Measurements from ENCODE around the gene CLRN3.

CLRN3 gene

DNA sequence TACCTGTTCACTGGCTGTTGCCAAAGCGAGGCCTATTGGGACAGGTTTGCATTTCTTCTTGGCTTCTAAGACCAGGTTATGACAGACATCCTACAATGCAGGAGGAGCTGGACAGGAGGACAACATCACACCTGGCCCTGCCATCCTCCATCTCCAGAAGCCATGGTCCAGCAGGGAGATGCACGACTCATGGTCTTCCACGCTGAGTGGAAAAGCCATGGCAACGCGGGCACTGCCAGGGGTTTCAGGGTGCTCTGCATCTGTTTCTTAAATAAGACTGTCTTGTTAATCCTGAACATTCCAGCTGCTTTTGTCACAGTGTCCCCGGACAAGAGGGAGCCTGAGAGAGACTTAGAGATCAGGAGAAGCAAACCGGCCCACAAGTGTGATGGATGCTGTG, 40.3 kb downstream of the CLRN3 start:
- Histone ChIP-seq H3K9me3 (ENCODE audit: control insufficient read depth in 2 of 2, low read length in 2 of 2) (no peaks in the 10 kb centered on the region), H3K27me3 (ENCODE audit: control insufficient read depth in 2 of 2, insufficient read depth in 2 of 2, low read length in 2 of 2) (no peaks in the 10 kb centered on the region)

DNA sequence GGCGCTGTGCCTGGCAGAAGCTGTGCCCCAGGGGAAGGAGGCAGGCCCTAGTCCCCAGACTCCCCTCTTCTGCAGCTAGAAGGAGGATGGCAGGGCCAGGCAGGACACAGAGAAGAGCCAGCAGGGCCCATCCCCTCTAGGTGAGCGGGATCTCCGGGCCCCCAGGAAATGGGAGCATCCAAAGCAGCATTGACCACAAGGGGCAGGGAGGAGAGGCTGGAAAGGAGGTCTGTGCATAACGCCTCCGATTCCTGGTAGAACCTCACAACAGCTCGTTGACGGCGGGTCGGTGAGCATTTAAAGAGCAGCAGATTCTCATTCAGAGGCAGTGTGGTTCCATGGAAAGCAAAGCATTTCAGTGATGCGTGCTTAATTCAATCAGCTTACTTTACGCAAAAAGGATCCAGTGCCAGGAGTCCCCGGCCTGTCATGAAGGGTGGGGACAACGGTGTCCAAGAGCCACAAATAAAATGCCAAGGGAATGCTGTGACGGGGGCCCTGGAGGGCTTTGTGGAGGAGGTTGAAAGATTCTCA, 41.0 kb downstream of the CLRN3 start:
- H3K9ac ChIP-seq (ENCODE audit: low read depth in 1 of 2, low read length in 2 of 2): no peak overlapping the region
- no peaks in the 10 kb centered on the region for H3K36me3 ChIP-seq (ENCODE audit: control insufficient read depth in 2 of 2, insufficient read depth in 2 of 2, low read length in 2 of 2)
- H3K4me3 ChIP-seq (ENCODE audit: low read length in 2 of 2): no peak overlapping the region
- H3K4me1 ChIP-seq (ENCODE audit: control insufficient read depth in 2 of 2, insufficient read depth in 2 of 2, low read length in 2 of 2): peaks cover 0 to 10% of the 10 kb centered on the region in 2 donors
- H3K9me3 ChIP-seq (ENCODE audit: control insufficient read depth in 2 of 2, low read length in 2 of 2): no peaks in the 10 kb centered on the region
- no peak overlapping the region for H3K27ac ChIP-seq (ENCODE audit: low read depth in 2 of 2, low read length in 2 of 2)
- no peaks in the 10 kb centered on the region for H3K27me3 ChIP-seq (ENCODE audit: control insufficient read depth in 2 of 2, insufficient read depth in 2 of 2, low read length in 2 of 2)

More for the DNA sequence above, 40.3 kb downstream of the CLRN3 start:
- H3K27ac ChIP-seq (ENCODE audit: low read depth in 2 of 2, low read length in 2 of 2): no peak overlapping the region
- H3K4me3 ChIP-seq (ENCODE audit: low read length in 2 of 2): no peak overlapping the region
- H3K36me3 ChIP-seq (ENCODE audit: control insufficient read depth in 2 of 2, insufficient read depth in 2 of 2, low read length in 2 of 2): no peaks in the 10 kb centered on the region
- no peak overlapping the region for H3K9ac ChIP-seq (ENCODE audit: low read depth in 1 of 2, low read length in 2 of 2)
- peaks cover 0 to 10% of the 10 kb centered on the region in 2 donors for H3K4me1 ChIP-seq (ENCODE audit: control insufficient read depth in 2 of 2, insufficient read depth in 2 of 2, low read length in 2 of 2)

- no peak overlapping the region for H3K27ac ChIP-seq (ENCODE audit: low read depth in 2 of 2, low read length in 2 of 2)
- no peak overlapping the region for H3K4me3 ChIP-seq (ENCODE audit: low read length in 2 of 2)
- no peaks in the 10 kb centered on the region for H3K27me3 ChIP-seq (ENCODE audit: control insufficient read depth in 2 of 2, insufficient read depth in 2 of 2, low read length in 2 of 2)
- no peaks in the 10 kb centered on the region for H3K9me3 ChIP-seq (ENCODE audit: control insufficient read depth in 2 of 2, low read length in 2 of 2)
- H3K9ac ChIP-seq (ENCODE audit: low read depth in 1 of 2, low read length in 2 of 2): no peak overlapping the region
- H3K36me3 ChIP-seq (ENCODE audit: control insufficient read depth in 2 of 2, insufficient read depth in 2 of 2, low read length in 2 of 2): no peaks in the 10 kb centered on the region
- H3K4me1 ChIP-seq (ENCODE audit: control insufficient read depth in 2 of 2, insufficient read depth in 2 of 2, low read length in 2 of 2): peaks cover 0 to 10% of the 10 kb centered on the region in 2 donors
Measured at GRCh38 chr10:127850944-127851343, 41.8 kb downstream of the CLRN3 start.

- Histone ChIP-seq H3K4me1 (ENCODE audit: control insufficient read depth in 2 of 2, insufficient read depth in 2 of 2, low read length in 2 of 2) (peaks cover 0 to 9% of the 10 kb centered on the region in 2 donors), H3K4me3 (ENCODE audit: low read length in 2 of 2) (no peak overlapping the region), H3K9me3 (ENCODE audit: control insufficient read depth in 2 of 2, low read length in 2 of 2) (no peaks in the 10 kb centered on the region), H3K9ac (ENCODE audit: low read depth in 1 of 2, low read length in 2 of 2) (no peak overlapping the region), H3K27me3 (ENCODE audit: control insufficient read depth in 2 of 2, insufficient read depth in 2 of 2, low read length in 2 of 2) (no peaks in the 10 kb centered on the region), H3K36me3 (ENCODE audit: control insufficient read depth in 2 of 2, insufficient read depth in 2 of 2, low read length in 2 of 2) (no peaks in the 10 kb centered on the region), H3K27ac (ENCODE audit: low read depth in 2 of 2, low read length in 2 of 2) (no peak overlapping the region)
Measured at GRCh38 chr10:127849921-127850320, 42.8 kb downstream of the CLRN3 start.

DNA sequence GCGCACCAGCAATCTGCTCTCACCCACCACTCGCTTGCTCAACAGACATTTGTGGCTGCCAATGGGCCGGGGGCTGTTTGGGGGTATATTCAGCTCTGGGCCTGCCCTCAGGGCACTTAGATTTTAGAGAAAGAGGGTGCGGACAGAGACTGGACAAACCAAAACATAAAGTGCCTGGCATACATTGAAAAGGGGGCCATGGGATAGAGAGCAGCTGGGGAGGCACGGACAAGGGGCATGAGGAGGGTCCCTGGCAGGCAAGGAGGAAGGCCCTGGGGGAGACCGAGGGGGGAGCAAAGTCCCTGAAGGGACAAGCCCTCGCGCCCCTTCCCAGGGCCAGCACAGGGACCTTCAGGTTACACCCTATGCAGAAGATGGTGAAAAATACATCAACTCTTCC, 43.5 kb downstream of the CLRN3 start:
- no peaks in the 10 kb centered on the region for H3K9me3 ChIP-seq (ENCODE audit: control insufficient read depth in 2 of 2, low read length in 2 of 2)
- H3K27ac ChIP-seq (ENCODE audit: low read depth in 2 of 2, low read length in 2 of 2): no peak overlapping the region
- H3K9ac ChIP-seq (ENCODE audit: low read depth in 1 of 2, low read length in 2 of 2): no peak overlapping the region
- peaks cover 0 to 2% of the 10 kb centered on the region in 2 donors for H3K4me1 ChIP-seq (ENCODE audit: control insufficient read depth in 2 of 2, insufficient read depth in 2 of 2, low read length in 2 of 2)
- no peaks in the 10 kb centered on the region for H3K36me3 ChIP-seq (ENCODE audit: control insufficient read depth in 2 of 2, insufficient read depth in 2 of 2, low read length in 2 of 2)
- no peaks in the 10 kb centered on the region for H3K27me3 ChIP-seq (ENCODE audit: control insufficient read depth in 2 of 2, insufficient read depth in 2 of 2, low read length in 2 of 2)
- H3K4me3 ChIP-seq (ENCODE audit: low read length in 2 of 2): no peak overlapping the region

DNA sequence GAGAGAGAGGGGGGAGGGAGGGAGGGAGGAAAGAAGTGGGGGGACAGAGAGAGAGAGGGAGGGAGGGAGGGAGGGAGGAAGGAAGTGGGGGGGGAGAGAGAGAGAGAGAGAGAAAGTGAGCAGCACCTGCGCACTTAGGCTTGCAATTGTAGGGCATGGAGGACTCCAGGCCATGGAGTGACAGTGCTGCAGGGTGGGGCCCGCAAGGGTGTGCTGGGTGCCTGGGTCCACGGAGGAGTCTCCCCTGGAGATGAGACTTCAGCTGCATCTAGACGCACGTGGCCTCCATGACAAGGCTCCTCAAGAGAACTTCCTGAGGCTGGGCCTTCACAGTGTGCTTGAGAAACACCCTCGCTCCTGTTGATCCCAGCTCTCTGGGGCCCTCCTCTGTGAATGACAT, 44.5 kb downstream of the CLRN3 start:
- Histone ChIP-seq H3K9me3 (ENCODE audit: control insufficient read depth in 2 of 2, low read length in 2 of 2) (no peaks in the 10 kb centered on the region), H3K9ac (ENCODE audit: low read depth in 1 of 2, low read length in 2 of 2) (no peak overlapping the region), H3K4me1 (ENCODE audit: control insufficient read depth in 2 of 2, insufficient read depth in 2 of 2, low read length in 2 of 2) (no peaks in the 10 kb centered on the region), H3K4me3 (ENCODE audit: low read length in 2 of 2) (no peak overlapping the region), H3K27ac (ENCODE audit: low read depth in 2 of 2, low read length in 2 of 2) (no peak overlapping the region), H3K27me3 (ENCODE audit: control insufficient read depth in 2 of 2, insufficient read depth in 2 of 2, low read length in 2 of 2) (no peaks in the 10 kb centered on the region), H3K36me3 (ENCODE audit: control insufficient read depth in 2 of 2, insufficient read depth in 2 of 2, low read length in 2 of 2) (no peaks in the 10 kb centered on the region)

GRCh38 chr10:127845756-127846155, 47.0 kb downstream of the CLRN3 start:
- no peak overlapping the region for H3K9ac ChIP-seq (ENCODE audit: low read depth in 1 of 2, low read length in 2 of 2)
- H3K36me3 ChIP-seq (ENCODE audit: control insufficient read depth in 2 of 2, insufficient read depth in 2 of 2, low read length in 2 of 2): no peaks in the 10 kb centered on the region
- no peaks in the 10 kb centered on the region for H3K9me3 ChIP-seq (ENCODE audit: control insufficient read depth in 2 of 2, low read length in 2 of 2)
- no peaks in the 10 kb centered on the region for H3K4me1 ChIP-seq (ENCODE audit: control insufficient read depth in 2 of 2, insufficient read depth in 2 of 2, low read length in 2 of 2)
- H3K27me3 ChIP-seq (ENCODE audit: control insufficient read depth in 2 of 2, insufficient read depth in 2 of 2, low read length in 2 of 2): no peaks in the 10 kb centered on the region
- no peak overlapping the region for H3K4me3 ChIP-seq (ENCODE audit: low read length in 2 of 2)
- H3K27ac ChIP-seq (ENCODE audit: low read depth in 2 of 2, low read length in 2 of 2): no peak overlapping the region

GRCh38 chr10:127840884-127841283, 51.9 kb downstream of the CLRN3 start:
- Histone ChIP-seq H3K4me1 (ENCODE audit: control insufficient read depth in 2 of 2, insufficient read depth in 2 of 2, low read length in 2 of 2) (no peaks in the 10 kb centered on the region), H3K27me3 (ENCODE audit: control insufficient read depth in 2 of 2, insufficient read depth in 2 of 2, low read length in 2 of 2) (no peaks in the 10 kb centered on the region), H3K36me3 (ENCODE audit: control insufficient read depth in 2 of 2, insufficient read depth in 2 of 2, low read length in 2 of 2) (no peaks in the 10 kb centered on the region), H3K4me3 (ENCODE audit: low read length in 2 of 2) (no peak overlapping the region), H3K9me3 (ENCODE audit: control insufficient read depth in 2 of 2, low read length in 2 of 2) (no peaks in the 10 kb centered on the region), H3K27ac (ENCODE audit: low read depth in 2 of 2, low read length in 2 of 2) (no peak overlapping the region), H3K9ac (ENCODE audit: low read depth in 1 of 2, low read length in 2 of 2) (no peak overlapping the region)

GRCh38 chr10:127836966-127837365, 55.8 kb downstream of the CLRN3 start:
- Histone ChIP-seq H3K27ac (ENCODE audit: low read depth in 2 of 2, low read length in 2 of 2) (no peak overlapping the region), H3K9ac (ENCODE audit: low read depth in 1 of 2, low read length in 2 of 2) (no peak overlapping the region), H3K36me3 (ENCODE audit: control insufficient read depth in 2 of 2, insufficient read depth in 2 of 2, low read length in 2 of 2) (no peaks in the 10 kb centered on the region), H3K4me3 (ENCODE audit: low read length in 2 of 2) (no peak overlapping the region), H3K27me3 (ENCODE audit: control insufficient read depth in 2 of 2, insufficient read depth in 2 of 2, low read length in 2 of 2) (peaks cover 0 to under 1% of the 10 kb centered on the region in 2 donors), H3K4me1 (ENCODE audit: control insufficient read depth in 2 of 2, insufficient read depth in 2 of 2, low read length in 2 of 2) (peaks cover 0 to 2% of the 10 kb centered on the region in 2 donors), H3K9me3 (ENCODE audit: control insufficient read depth in 2 of 2, low read length in 2 of 2) (no peaks in the 10 kb centered on the region)

GRCh38 chr10:127836176-127836575, 56.6 kb downstream of the CLRN3 start:
- no peak overlapping the region for H3K9ac ChIP-seq (ENCODE audit: low read depth in 1 of 2, low read length in 2 of 2)
- peaks cover 0 to 3% of the 10 kb centered on the region in 2 donors for H3K27me3 ChIP-seq (ENCODE audit: control insufficient read depth in 2 of 2, insufficient read depth in 2 of 2, low read length in 2 of 2)

GRCh38 chr10:127834791-127835190, 58.0 kb downstream of the CLRN3 start:
- peaks cover 0 to 2% of the 10 kb centered on the region in 2 donors for H3K4me1 ChIP-seq (ENCODE audit: control insufficient read depth in 2 of 2, insufficient read depth in 2 of 2, low read length in 2 of 2)
- peaks cover 0 to 3% of the 10 kb centered on the region in 2 donors for H3K27me3 ChIP-seq (ENCODE audit: control insufficient read depth in 2 of 2, insufficient read depth in 2 of 2, low read length in 2 of 2)
- no peaks in the 10 kb centered on the region for H3K9me3 ChIP-seq (ENCODE audit: control insufficient read depth in 2 of 2, low read length in 2 of 2)
- no peak overlapping the region for H3K4me3 ChIP-seq (ENCODE audit: low read length in 2 of 2)
- H3K36me3 ChIP-seq (ENCODE audit: control insufficient read depth in 2 of 2, insufficient read depth in 2 of 2, low read length in 2 of 2): no peaks in the 10 kb centered on the region
- no peak overlapping the region for H3K27ac ChIP-seq (ENCODE audit: low read depth in 2 of 2, low read length in 2 of 2)
- no peak overlapping the region for H3K9ac ChIP-seq (ENCODE audit: low read depth in 1 of 2, low read length in 2 of 2)

More at GRCh38 chr10:127836176-127836575, 56.6 kb downstream of the CLRN3 start:
- peaks cover 0 to 2% of the 10 kb centered on the region in 2 donors for H3K4me1 ChIP-seq (ENCODE audit: control insufficient read depth in 2 of 2, insufficient read depth in 2 of 2, low read length in 2 of 2)
- no peak overlapping the region for H3K4me3 ChIP-seq (ENCODE audit: low read length in 2 of 2)
- no peaks in the 10 kb centered on the region for H3K36me3 ChIP-seq (ENCODE audit: control insufficient read depth in 2 of 2, insufficient read depth in 2 of 2, low read length in 2 of 2)
- no peak overlapping the region for H3K27ac ChIP-seq (ENCODE audit: low read depth in 2 of 2, low read length in 2 of 2)
- H3K9me3 ChIP-seq (ENCODE audit: control insufficient read depth in 2 of 2, low read length in 2 of 2): no peaks in the 10 kb centered on the region

Measured in mucosa of rectum (tissue), 2 donors.